AG04449 (cell line): ENCODE measurements around the gene AFAP1.

Experiments
- CTCF ChIA-PET: fragments of 350-600 bp; formaldehyde crosslinking; extraction: SDS; loops from one replicate; lab custom pipeline; 2021; ENCODE audit warnings: antibody characterized with exemption; lab: Yijun Ruan, JAX
- POLR2A ChIA-PET: fragments of 400-600, 350-600 bp; formaldehyde crosslinking; extraction: SDS; loops from one replicate; lab custom pipeline; 2020; ENCODE audit warnings: antibody characterized with exemption, inconsistent platforms; lab: Yijun Ruan, JAX
- DNase-seq: peaks from one replicate; pipeline ENCODE4 v3.0.0-alpha.2; 2010; ENCODE audit warnings: low read depth, low spot score
- H3K4me3 ChIP-seq: 2 replicates; pipeline ENCODE4 v1.5.1; 2011; ENCODE audit warnings: low read depth, mild to moderate bottlenecking, control low read depth, low read length
- CTCF ChIP-seq: IDR thresholded peaks from one replicate; pipeline ENCODE4 v1.5.1; 2011; ENCODE audit warnings: mild to moderate bottlenecking, moderate library complexity, low read length, control low read depth, inconsistent platforms; ENCODE audit not compliant: insufficient read depth; ENCODE audit errors: missing control alignments

Gene AFAP1

DNA sequence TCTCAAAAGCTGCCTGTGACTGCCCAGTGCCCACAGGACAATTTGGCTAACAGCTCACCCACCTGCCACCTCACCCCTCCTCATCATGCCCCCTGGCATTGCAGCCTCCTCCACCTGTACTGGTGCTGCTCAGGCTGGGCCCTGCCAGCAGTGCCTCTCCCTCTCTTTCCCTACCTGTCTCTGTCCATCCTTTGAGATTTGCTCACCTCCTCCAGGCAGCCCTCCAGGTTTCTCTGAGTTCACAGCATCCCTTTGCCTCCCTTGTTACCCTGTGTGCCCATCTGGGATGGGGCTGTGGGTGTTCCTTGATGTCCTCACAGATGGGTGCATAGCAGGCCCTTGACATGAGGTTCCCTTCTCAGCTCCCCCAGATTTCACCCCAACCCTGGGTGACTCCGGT lies 224.9 kb downstream of the AFAP1 start:
- TF ChIP-seq CTCF, result no peak
- ChIA-PET POLR2A (no interaction called here), CTCF (interaction anchor here (1.3 to 1.5 kb wide), 2 partner anchors 8 to 12 kb away, joined by 3 to 6 read pairs; no protein-coding TSS in a partner anchor)
- no peak for DNase-seq
- H3K4me3 ChIP-seq, result no peak overlapping the region

- DNase-seq, result no peak
- CTCF ChIA-PET, result interaction anchor here (1.5 kb wide), 1 partner anchor 8 kb away, joined by 6 read pairs; no protein-coding TSS in a partner anchor
- no peak overlapping the region for H3K4me3 ChIP-seq
- TF ChIP-seq CTCF, result no peak
- POLR2A ChIA-PET, result no interaction called here
Observed at GRCh38 chr4:7714176-7714575, 225.5 kb downstream of the AFAP1 start.

DNA sequence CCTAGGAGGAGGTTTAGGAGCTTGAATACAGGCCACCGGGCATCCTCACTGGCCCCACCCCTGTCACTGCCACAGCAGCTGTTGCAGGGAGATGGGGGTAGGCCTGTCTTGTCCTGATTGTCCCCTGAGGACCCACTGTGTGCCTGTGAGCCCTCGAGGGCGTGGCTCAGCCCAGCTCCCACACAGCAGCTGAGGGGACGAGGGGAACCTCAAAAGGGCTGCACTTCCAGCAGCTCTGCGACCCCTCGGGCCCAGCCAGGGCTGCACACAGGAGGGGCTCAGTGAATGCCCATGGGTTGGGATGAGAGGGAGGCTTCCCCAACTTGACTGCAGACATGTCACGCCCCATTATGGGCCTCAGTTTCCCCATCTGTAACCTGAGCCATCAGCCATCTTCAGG lies 225.9 kb downstream of the AFAP1 start:
- ChIA-PET POLR2A (no interaction called here), CTCF (interaction anchor here (1.5 kb wide), 1 partner anchor 9 kb away, joined by 6 read pairs; no protein-coding TSS in a partner anchor)
- no peak overlapping the region for H3K4me3 ChIP-seq
- DNase-seq, result no peak
- TF ChIP-seq CTCF, result no peak

DNA sequence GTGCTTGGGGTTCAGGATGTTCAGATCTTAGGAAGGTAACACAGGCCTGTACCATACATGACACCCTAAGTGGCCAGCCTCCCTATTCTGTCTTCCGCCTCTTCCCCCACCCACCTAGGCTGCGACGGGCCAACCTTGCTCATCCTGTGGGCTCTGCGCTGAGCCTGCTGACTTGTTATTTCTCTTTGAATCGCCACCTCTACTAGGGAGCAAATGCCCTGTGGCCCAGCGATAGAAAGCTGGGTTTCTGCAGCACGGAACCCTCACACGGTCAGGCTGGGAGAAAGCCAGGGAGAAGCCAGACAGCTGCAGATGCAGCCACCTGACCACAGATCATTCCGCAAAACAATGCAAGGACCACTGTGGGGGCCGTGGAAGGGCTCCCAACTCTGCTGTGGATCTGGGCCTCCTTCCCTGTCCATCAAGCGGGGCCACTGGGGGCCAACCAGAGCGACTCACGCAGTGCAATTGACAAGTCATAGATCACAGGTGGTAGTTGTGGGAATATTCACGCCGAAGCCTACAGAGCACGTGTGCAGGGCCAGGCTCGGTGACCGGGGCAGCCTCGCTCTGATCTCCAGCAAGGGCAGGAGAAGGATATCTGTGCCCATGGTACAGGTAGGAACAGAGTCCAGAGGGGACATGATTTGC lies 227.5 kb downstream of the AFAP1 start:
- DNase-seq, result no peak
- POLR2A ChIA-PET, result no interaction called here
- H3K4me3 ChIP-seq, result no peak overlapping the region
- no peak for TF ChIP-seq CTCF
- CTCF ChIA-PET, result interaction anchor here (1.9 kb wide), 1 partner anchor 8 kb away, joined by 11 read pairs; no protein-coding TSS in a partner anchor

GRCh38 chr4:7711307-7711963 lies 228.2 kb downstream of the AFAP1 start:
- no peak for TF ChIP-seq CTCF
- H3K4me3 ChIP-seq, result no peak overlapping the region
- CTCF ChIA-PET, result interaction anchor here (1.9 kb wide), 1 partner anchor 9 kb away, joined by 11 read pairs; no protein-coding TSS in a partner anchor
- no peak for DNase-seq
- POLR2A ChIA-PET, result no interaction called here
